K562 (cell line): ENCODE measurements around the gene MRO. TPM values are rescaled to one million over a fixed set of nuclear protein-coding genes. Genes with fewer than 3 reads are reported as not detected.

Source experiments
- ATAC-seq: fragments of 200-7000 bp; cut with Tn5 transposase; 3 replicates; pipeline ENCODE4 v1.9.1; 2020; ENCODE audit warnings: moderate library complexity
- BruUV-seq: library from RNA; stranded (reverse); fragments of 400-500 nt; replicated peaks from 2 replicates; lab custom pipeline; 2021; lab: Mats Ljungman, UMichigan
- CTCF ChIA-PET: fragments of 300-600 bp; formaldehyde crosslinking; extraction: SDS; loops from one replicate; lab custom pipeline; 2021; ENCODE audit warnings: low intra/inter-chr PET ratio; lab: Yijun Ruan, JAX
- POLR2A ChIA-PET: fragments of 300-600, 350-650 bp; sonication (Branson Sonifier 250); formaldehyde crosslinking; extraction: SDS; loops from one replicate; lab custom pipeline; 2021; ENCODE audit warnings: antibody characterized with exemption, inconsistent platforms; lab: Yijun Ruan, JAX
- DNase-seq, 4 experiments: peaks; one replicate each; pipeline versions ENCODE4 v3.0.0 to v3.0.0-alpha.2; 2011 to 2018; ENCODE audit warnings: low spot score in 3 of 4, mixed read lengths in 3 of 4; ENCODE audit errors: extremely low read depth in 1 of 4
- FAIRE-seq: peaks from 2 replicates; lab custom pipeline; 2011; peaks lifted over from hg19 to GRCh38; lab: Jason Lieb, UNC
- H2AFZ ChIP-seq: 2 replicates; pipeline ENCODE4 v1.6.0; 2011; ENCODE audit warnings: low read depth, low read length, control low read depth, inconsistent platforms
- H3K27ac ChIP-seq: fragments of 200-600 bp; 3 replicates; pipeline ENCODE4 v1.8.0; 2011; ENCODE audit warnings: low read depth, mild to moderate bottlenecking, control low read depth, inconsistent platforms, low read length, moderate library complexity, mixed read lengths; ENCODE audit errors: extremely low read depth
- H3K27me3 ChIP-seq, 2 experiments: fragments of 300-600 bp in 1 of 2; 2 replicates in 1 of 2; 3 replicates in 1 of 2; pipeline versions ENCODE4 v1.6.0 to v1.8.0; 2011; ENCODE audit warnings: inconsistent platforms in 2 of 2, low read length in 2 of 2, mild to moderate bottlenecking in 1 of 2, mixed read lengths in 1 of 2, moderate library complexity in 1 of 2; ENCODE audit not compliant: control insufficient read depth in 2 of 2, insufficient read depth in 2 of 2
- H3K36me3 ChIP-seq: fragments of 300-600 bp; 3 replicates; pipeline ENCODE4 v1.8.0; 2011; ENCODE audit warnings: mild to moderate bottlenecking, low read length, inconsistent platforms; ENCODE audit not compliant: control insufficient read depth, insufficient read depth
- H3K4me1 ChIP-seq, 2 experiments: fragments of 200-600 bp in 1 of 2; replicated peaks in 1 of 2; 2 replicates in 1 of 2; 3 replicates in 1 of 2; pipeline versions ENCODE4 v1.5.1 to v1.8.0; 2011; ENCODE audit warnings: inconsistent platforms in 2 of 2, low read length in 2 of 2, mild to moderate bottlenecking in 1 of 2, mixed read lengths in 1 of 2, moderate library complexity in 1 of 2; ENCODE audit not compliant: control insufficient read depth in 2 of 2, insufficient read depth in 2 of 2
- H3K4me2 ChIP-seq: 2 replicates; pipeline ENCODE4 v1.6.1; 2011; ENCODE audit warnings: low read length, control low read depth, inconsistent platforms, mixed read lengths; ENCODE audit not compliant: insufficient read depth
- H3K4me3 ChIP-seq: fragments of 200-600 bp; sonication (generic), shearing (Covaris generic); 2 replicates; pipeline ENCODE4 v1.5.1; 2016; ENCODE audit warnings: control low read depth, inconsistent platforms
- H3K79me2 ChIP-seq: fragments of 200-600 bp; 3 replicates; pipeline ENCODE4 v1.8.0; 2011; ENCODE audit warnings: low read length, inconsistent platforms; ENCODE audit not compliant: control insufficient read depth, insufficient read depth
- H3K9ac ChIP-seq, 2 experiments: 2 replicates each; pipeline versions ENCODE4 v1.6.0 to v1.6.1; 2011; ENCODE audit warnings: low read depth in 2 of 2, low read length in 2 of 2, control low read depth in 1 of 2, inconsistent platforms in 1 of 2, mild to moderate bottlenecking in 1 of 2, mixed read lengths in 1 of 2; ENCODE audit not compliant: insufficient read depth in 1 of 2
- H3K9me1 ChIP-seq: one replicate; pipeline ENCODE4 v1.6.0; 2011; ENCODE audit warnings: inconsistent platforms, mild to moderate bottlenecking, low read length, moderate library complexity; ENCODE audit not compliant: control insufficient read depth, insufficient read depth
- H3K9me3 ChIP-seq: replicated peaks from 2 replicates; pipeline ENCODE4 v1.5.1; 2011; ENCODE audit warnings: low read depth, low read length, inconsistent platforms; ENCODE audit not compliant: control insufficient read depth, insufficient read depth
- H4K20me1 ChIP-seq: replicated peaks from 2 replicates; pipeline ENCODE4 v1.6.1; 2011; ENCODE audit warnings: low read length, inconsistent platforms, mixed read lengths; ENCODE audit not compliant: control insufficient read depth, insufficient read depth
- CBFB ChIP-seq: sonication (generic); formaldehyde crosslinking; IDR thresholded peaks from 2 replicates; pipeline ENCODE4 v1.4.0; 2020; ENCODE audit warnings: mild to moderate bottlenecking, missing genetic modification reagents
- CTCF ChIP-seq, 3 experiments: IDR thresholded peaks in 2 of 3; conservative IDR thresholded peaks in 1 of 3; 2 replicates each; pipeline ENCODE4 v1.5.1; 2011 to 2012; ENCODE audit warnings: low read length in 3 of 3, mild to moderate bottlenecking in 3 of 3, control low read depth in 2 of 3, improper control_type of control experiment in 1 of 3, inconsistent platforms in 1 of 3, low read depth in 1 of 3, mixed read lengths in 1 of 3, moderate library complexity in 1 of 3; ENCODE audit not compliant: insufficient read depth in 2 of 3
- RAD21 ChIP-seq, 2 experiments: fragments of 250-450 bp in 1 of 2; fragments of 450-650 bp in 1 of 2; sonication (Bioruptor Pico) in 1 of 2; formaldehyde crosslinking in 1 of 2; IDR thresholded peaks in 1 of 2; conservative IDR thresholded peaks in 1 of 2; 2 replicates each; pipeline versions ENCODE4 v1.4.0 to v1.8.0; 2020 to 2022; ENCODE audit warnings: mild to moderate bottlenecking in 2 of 2, moderate library complexity in 1 of 2
- REST ChIP-seq, 2 experiments: fragments of 450-650 bp; formaldehyde crosslinking in 1 of 2; IDR thresholded peaks; 2 replicates each; pipeline versions ENCODE4 v1.4.0 to v1.6.1; 2014 to 2020; ENCODE audit warnings: mild to moderate bottlenecking in 2 of 2, borderline replicate concordance in 1 of 2, low read depth in 1 of 2
- SREBF2 ChIP-seq: sonication (generic); formaldehyde crosslinking; IDR thresholded peaks from 2 replicates; pipeline ENCODE4 v1.4.0; 2020; ENCODE audit warnings: mild to moderate bottlenecking, missing genetic modification reagents
- THAP7 ChIP-seq: fragments of 250-450 bp; sonication (Bioruptor Pico); IDR thresholded peaks from 2 replicates; pipeline ENCODE4 v1.5.0; 2021
- WGBS: fragments of 100-300 bp; shearing (Covaris generic); methylation state at CpG from one replicate; pipeline ENCODE4 v1.1.6; 2016; ENCODE audit warnings: low coverage, mixed read lengths; ENCODE audit not compliant: insufficient coverage; ENCODE audit errors: missing lambda C conversion rate; 5-methylcytosine and 5-hydroxymethylcytosine counted together
- in situ Hi-C: fragments of 300-500 bp; cut with MboI; formaldehyde crosslinking; loops from 4 replicates; pipeline ENCODE4 v1.15.0; 2018; ENCODE audit warnings: inconsistent platforms, mixed read lengths
- intact Hi-C: fragments of 100-400 bp; cut with micrococcal nuclease; formaldehyde crosslinking; loops from 2 replicates; pipeline ENCODE4 v1.14.2; 2022
- polyA plus RNA-seq, 8 experiments: library from polyadenylated mRNA; depleted of rRNA in 4 of 8; stranded (reverse) in 5 of 8; unstranded in 3 of 8; fragments of >200 nt; fragmentation: Nextera tagmentation in 2 of 8; fragmentation: Illumina TruSeq in 1 of 8; extraction: Ambion mirVana in 2 of 8; extraction: Trizol in 1 of 8; gene quantifications; 2 replicates each; pipeline versions ENCODE4 v1.2.1 to v1.2.3, GENCODE V29; 2011 to 2014; ENCODE audit warnings: inconsistent platforms in 1 of 8, missing spikeins in 1 of 8
- total RNA-seq, 7 experiments: library from RNA; depleted of rRNA in 6 of 7; stranded (reverse); fragments of >200 nt in 6 of 7; fragmentation: Illumina TruSeq in 2 of 7; extraction: Trizol in 2 of 7; gene quantifications; 2 replicates each; pipeline versions ENCODE4 v1.2.1 to v1.2.3, GENCODE V29; 2011 to 2021; ENCODE audit warnings: low replicate concordance in 1 of 7

Gene MRO
- total and polyA plus RNA-seq, 9 of the 15 experiments (the other 6 are each of a cell fraction or from before 2014, with no cell fraction given): 0.06 TPM; not detected in 8

GRCh38 chr18:50857694-50858093 lies 37.9 kb upstream of the MRO start:
- DNase-seq (peak in 2 of 4 experiments; percentile 10 to 21), FAIRE-seq (no peak)
- POLR2A ChIA-PET: interaction anchor here (0.6 kb wide), 1 partner anchor 9 kb away, joined by 3 read pairs; no protein-coding TSS in a partner anchor
- H2AFZ ChIP-seq: no peak overlapping the region
- H3K4me3 ChIP-seq: no peak overlapping the region
- 0% methylated on average over 3 of the region's 3 CpGs for WGBS
- in situ Hi-C loops (no loop called here), intact Hi-C loops (no loop called here)
- no peaks in the 10 kb centered on the region for H3K36me3 ChIP-seq
- H3K9me1 ChIP-seq: no peaks in the 10 kb centered on the region
- no TSS peak for BruUV-seq
- H3K4me1 ChIP-seq: no peaks in the 10 kb centered on the region
- no peaks in the 10 kb centered on the region; a peak in 2 of 5 replicates for H3K27me3 ChIP-seq
- CTCF ChIA-PET: no interaction called here
- no peaks in the 10 kb centered on the region for H4K20me1 ChIP-seq
- TF ChIP-seq THAP7 (CRISPR knock-in tag) (no peak), RAD21 (CRISPR knock-in tag; conservative IDR thresholded peaks at IDR 0.05 in 1 of 2, IDR thresholded peaks at IDR 0.05 in 1 of 2) (peak in 1 of 2 experiments; percentile 48; a peak in 2 of 4 replicates), CBFB (CRISPR knock-in tag) (no peak), SREBF2 (CRISPR knock-in tag) (no peak), REST (IDR thresholded peaks at IDR 0.05; ENCODE audit: borderline replicate concordance) (0 out of 2 replicates have a peak, but pooled peaks have one; percentile 7), REST (CRISPR knock-in tag; IDR thresholded peaks at IDR 0.05; ENCODE audit: low read depth) (no peak), CTCF (IDR thresholded peaks at IDR 0.05 in 2 of 3, conservative IDR thresholded peaks at IDR 0.05 in 1 of 3; ENCODE audit: insufficient read depth in 2 of 3, low read depth in 1 of 3, low read length in 3 of 3) (peak; percentile 19 to 34 (median 26); a peak in 3 of 6 replicates)
- TF ChIP-seq, all 486 proteins: peak for 3
- no peak overlapping the region for H3K9ac ChIP-seq
- no peaks in the 10 kb centered on the region for H3K79me2 ChIP-seq
- peak; percentile 80 for ATAC-seq
- no peak overlapping the region for H3K4me2 ChIP-seq
- H3K27ac ChIP-seq: no peak overlapping the region
- no peaks in the 10 kb centered on the region for H3K9me3 ChIP-seq
